Panc1 (cell line): ENCODE results near the gene PER3. TPM values are rescaled to one million over a fixed set of nuclear protein-coding genes. Genes with fewer than 3 reads are reported as not detected.

Experiments used
- ATAC-seq: fragments of 200-7000 bp; cut with Tn5 transposase; 2 replicates; pipeline ENCODE4 v1.9.1; 2020; ENCODE audit warnings: mild to moderate bottlenecking, moderate library complexity
- BruUV-seq: library from RNA; stranded (reverse); fragments of 400-500 nt; replicated peaks from 2 replicates; lab custom pipeline; 2021; lab: Mats Ljungman, UMichigan
- CTCF ChIA-PET: fragments of 300-600 bp; sonication (Branson Sonifier 250); formaldehyde crosslinking; loops from one replicate; lab custom pipeline; 2022; ENCODE audit warnings: antibody characterized with exemption; lab: Charles Lee
- POLR2A ChIA-PET: fragments of 300-600 bp; sonication (Branson Sonifier 250); formaldehyde crosslinking; loops from one replicate; lab custom pipeline; 2022; ENCODE audit warnings: antibody characterized with exemption; lab: Charles Lee
- DNase-seq: peaks from one replicate; pipeline ENCODE4 v3.0.0-alpha.2; 2010; ENCODE audit warnings: low read depth, low spot score
- H3K27ac ChIP-seq: 2 replicates; pipeline ENCODE4 v1.5.1; 2011; ENCODE audit warnings: mild to moderate bottlenecking, low read length, inconsistent platforms
- H3K27me3 ChIP-seq: fragments of 200-500 bp; sonication (Bioruptor generic); 2 replicates; pipeline ENCODE4 v1.6.0; 2014; ENCODE audit warnings: low read length, inconsistent platforms; ENCODE audit not compliant: control insufficient read depth, insufficient read depth
- H3K36me3 ChIP-seq: fragments of 200-500 bp; sonication (Bioruptor generic); 2 replicates; pipeline ENCODE4 v1.5.1; 2014; ENCODE audit warnings: inconsistent platforms, mild to moderate bottlenecking, low read length, moderate library complexity; ENCODE audit not compliant: control insufficient read depth, insufficient read depth
- H3K4me1 ChIP-seq: 2 replicates; pipeline ENCODE4 v1.5.1; 2011; ENCODE audit warnings: inconsistent platforms, mild to moderate bottlenecking, low read length, moderate library complexity; ENCODE audit not compliant: control insufficient read depth, insufficient read depth
- H3K4me3 ChIP-seq, 2 experiments: 2 replicates each; pipeline ENCODE4 v1.5.1; 2011 to 2012; ENCODE audit warnings: low read depth in 2 of 2, low read length in 2 of 2, mild to moderate bottlenecking in 2 of 2, inconsistent platforms in 1 of 2, moderate library complexity in 1 of 2
- H3K9me3 ChIP-seq: fragments of 200-500 bp; sonication (Bioruptor generic); 2 replicates; pipeline ENCODE4 v1.5.1; 2014; ENCODE audit warnings: low read depth, mild to moderate bottlenecking, inconsistent platforms, low read length, moderate library complexity; ENCODE audit not compliant: control insufficient read depth, insufficient read depth
- POLR2AphosphoS5 ChIP-seq: IDR thresholded peaks from 2 replicates; pipeline ENCODE4 v1.6.1; 2012; ENCODE audit warnings: mild to moderate bottlenecking, low read depth, low read length, moderate library complexity
- SIN3A ChIP-seq: IDR thresholded peaks from 2 replicates; pipeline ENCODE4 v1.6.1; 2012; ENCODE audit warnings: low read depth, mild to moderate bottlenecking, low read length, moderate library complexity, borderline replicate concordance; ENCODE audit not compliant: insufficient read depth
- TCF7L2 ChIP-seq: IDR thresholded peaks from 2 replicates; pipeline ENCODE4 v1.6.1; 2011; ENCODE audit warnings: mild to moderate bottlenecking, low read depth, low read length, inconsistent platforms
- in situ Hi-C: cut with HindIII; loops from 2 replicates; pipeline ENCODE4 v1.10.0; 2016; ENCODE audit warnings: low sequenced_read_pairs, low pct_unique_long_range_greater_than_20kb
- intact Hi-C: fragments of 100-400 bp; cut with micrococcal nuclease; formaldehyde crosslinking; loops from one replicate; pipeline ENCODE4 v1.10.0; 2022; ENCODE audit not compliant: unreplicated experiment
- total RNA-seq: library from RNA; stranded (reverse); gene quantifications from one replicate; pipeline ENCODE4 v1.2.1, GENCODE V29; 2021; ENCODE audit not compliant: unreplicated experiment
- TF ChIP-seq, protein P1 (sequence below): fragments of 450-650 bp; IDR thresholded peaks from 2 replicates; pipeline ENCODE4 v1.5.1; 2017; ENCODE audit warnings: mild to moderate bottlenecking
- TF ChIP-seq, protein P2 (sequence below), 2 experiments: IDR thresholded peaks; 2 replicates each; pipeline ENCODE4 v1.6.1; 2011 to 2012; ENCODE audit warnings: low read depth in 2 of 2, control low read depth in 1 of 2, low read length in 1 of 2, mild to moderate bottlenecking in 1 of 2, moderate library complexity in 1 of 2; ENCODE audit not compliant: insufficient read depth in 1 of 2

Gene PER3
- total RNA-seq, 1 experiment from 2014 or later: 17.0 TPM

DNA sequence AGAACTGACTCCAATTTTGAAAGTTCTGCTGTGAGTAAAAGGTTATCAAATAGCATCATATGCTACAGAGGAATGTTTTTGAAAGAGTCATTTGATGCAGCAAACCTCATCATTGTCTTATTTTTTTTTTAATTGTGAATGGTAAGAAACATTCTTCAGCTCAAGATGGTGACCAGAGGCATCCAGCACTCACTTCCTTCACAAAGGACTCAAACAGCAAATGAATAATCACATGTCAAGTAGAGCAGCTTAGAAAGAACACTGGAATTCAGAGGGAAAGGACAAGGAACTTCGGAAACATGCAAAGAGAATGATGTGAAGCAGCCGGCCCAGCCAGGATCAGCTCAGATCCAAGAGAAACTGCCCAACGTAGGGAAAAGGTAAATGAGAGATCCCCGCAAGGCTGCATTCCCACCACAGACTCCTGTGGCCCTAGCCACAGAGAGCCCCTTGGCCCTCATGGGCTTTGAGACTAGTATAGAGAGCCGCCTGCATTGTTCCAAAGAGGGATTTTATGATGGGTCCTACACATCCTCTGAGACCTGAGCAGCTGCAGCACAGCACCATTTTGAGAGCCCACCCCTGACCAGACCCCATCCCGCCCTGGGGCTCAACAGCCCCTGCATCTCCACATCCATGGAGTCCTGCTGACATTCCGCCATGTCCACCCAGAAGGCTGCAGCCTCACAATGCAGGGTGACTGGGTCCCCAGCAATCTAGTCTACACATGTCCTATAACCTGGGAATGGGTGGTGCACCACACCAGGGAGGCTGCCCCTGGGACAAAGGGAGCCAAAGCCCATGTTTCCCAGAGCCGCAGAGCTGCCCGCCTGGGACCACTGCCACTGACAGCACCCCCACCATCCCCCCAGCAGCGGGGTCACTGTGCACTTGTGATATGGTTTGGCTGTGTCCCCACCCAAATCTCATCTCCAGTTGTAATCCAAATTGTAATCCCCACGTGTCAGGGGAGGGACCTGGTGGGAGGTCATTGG is 90.0 kb downstream of the PER3 start:
- no TSS peak for BruUV-seq
- H3K27ac ChIP-seq: no peak overlapping the region
- CTCF ChIA-PET: no interaction called here
- no peaks in the 10 kb centered on the region for H3K4me1 ChIP-seq
- in situ Hi-C loops (no loop called here), intact Hi-C loops (no loop called here)
- DNase-seq (no peak), ATAC-seq (no peak)
- no peaks in the 10 kb centered on the region for H3K27me3 ChIP-seq
- POLR2A ChIA-PET: no interaction called here
- TF ChIP-seq, protein P1, sequence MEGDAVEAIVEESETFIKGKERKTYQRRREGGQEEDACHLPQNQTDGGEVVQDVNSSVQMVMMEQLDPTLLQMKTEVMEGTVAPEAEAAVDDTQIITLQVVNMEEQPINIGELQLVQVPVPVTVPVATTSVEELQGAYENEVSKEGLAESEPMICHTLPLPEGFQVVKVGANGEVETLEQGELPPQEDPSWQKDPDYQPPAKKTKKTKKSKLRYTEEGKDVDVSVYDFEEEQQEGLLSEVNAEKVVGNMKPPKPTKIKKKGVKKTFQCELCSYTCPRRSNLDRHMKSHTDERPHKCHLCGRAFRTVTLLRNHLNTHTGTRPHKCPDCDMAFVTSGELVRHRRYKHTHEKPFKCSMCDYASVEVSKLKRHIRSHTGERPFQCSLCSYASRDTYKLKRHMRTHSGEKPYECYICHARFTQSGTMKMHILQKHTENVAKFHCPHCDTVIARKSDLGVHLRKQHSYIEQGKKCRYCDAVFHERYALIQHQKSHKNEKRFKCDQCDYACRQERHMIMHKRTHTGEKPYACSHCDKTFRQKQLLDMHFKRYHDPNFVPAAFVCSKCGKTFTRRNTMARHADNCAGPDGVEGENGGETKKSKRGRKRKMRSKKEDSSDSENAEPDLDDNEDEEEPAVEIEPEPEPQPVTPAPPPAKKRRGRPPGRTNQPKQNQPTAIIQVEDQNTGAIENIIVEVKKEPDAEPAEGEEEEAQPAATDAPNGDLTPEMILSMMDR: no peak
- TF ChIP-seq, protein P2, sequence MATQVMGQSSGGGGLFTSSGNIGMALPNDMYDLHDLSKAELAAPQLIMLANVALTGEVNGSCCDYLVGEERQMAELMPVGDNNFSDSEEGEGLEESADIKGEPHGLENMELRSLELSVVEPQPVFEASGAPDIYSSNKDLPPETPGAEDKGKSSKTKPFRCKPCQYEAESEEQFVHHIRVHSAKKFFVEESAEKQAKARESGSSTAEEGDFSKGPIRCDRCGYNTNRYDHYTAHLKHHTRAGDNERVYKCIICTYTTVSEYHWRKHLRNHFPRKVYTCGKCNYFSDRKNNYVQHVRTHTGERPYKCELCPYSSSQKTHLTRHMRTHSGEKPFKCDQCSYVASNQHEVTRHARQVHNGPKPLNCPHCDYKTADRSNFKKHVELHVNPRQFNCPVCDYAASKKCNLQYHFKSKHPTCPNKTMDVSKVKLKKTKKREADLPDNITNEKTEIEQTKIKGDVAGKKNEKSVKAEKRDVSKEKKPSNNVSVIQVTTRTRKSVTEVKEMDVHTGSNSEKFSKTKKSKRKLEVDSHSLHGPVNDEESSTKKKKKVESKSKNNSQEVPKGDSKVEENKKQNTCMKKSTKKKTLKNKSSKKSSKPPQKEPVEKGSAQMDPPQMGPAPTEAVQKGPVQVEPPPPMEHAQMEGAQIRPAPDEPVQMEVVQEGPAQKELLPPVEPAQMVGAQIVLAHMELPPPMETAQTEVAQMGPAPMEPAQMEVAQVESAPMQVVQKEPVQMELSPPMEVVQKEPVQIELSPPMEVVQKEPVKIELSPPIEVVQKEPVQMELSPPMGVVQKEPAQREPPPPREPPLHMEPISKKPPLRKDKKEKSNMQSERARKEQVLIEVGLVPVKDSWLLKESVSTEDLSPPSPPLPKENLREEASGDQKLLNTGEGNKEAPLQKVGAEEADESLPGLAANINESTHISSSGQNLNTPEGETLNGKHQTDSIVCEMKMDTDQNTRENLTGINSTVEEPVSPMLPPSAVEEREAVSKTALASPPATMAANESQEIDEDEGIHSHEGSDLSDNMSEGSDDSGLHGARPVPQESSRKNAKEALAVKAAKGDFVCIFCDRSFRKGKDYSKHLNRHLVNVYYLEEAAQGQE (IDR thresholded peaks at IDR 0.05; ENCODE audit: insufficient read depth in 1 of 2, low read depth in 2 of 2, low read length in 1 of 2): no peak
- no peak for TF ChIP-seq SIN3A
- TF ChIP-seq POLR2AphosphoS5: no peak
- no peak for TF ChIP-seq TCF7L2
- no peak overlapping the region for H3K4me3 ChIP-seq
- H3K36me3 ChIP-seq: no peaks in the 10 kb centered on the region
- H3K9me3 ChIP-seq: 0 out of 2 replicates have a peak, but pooled peaks cover 3% of the 10 kb centered on the region

DNA sequence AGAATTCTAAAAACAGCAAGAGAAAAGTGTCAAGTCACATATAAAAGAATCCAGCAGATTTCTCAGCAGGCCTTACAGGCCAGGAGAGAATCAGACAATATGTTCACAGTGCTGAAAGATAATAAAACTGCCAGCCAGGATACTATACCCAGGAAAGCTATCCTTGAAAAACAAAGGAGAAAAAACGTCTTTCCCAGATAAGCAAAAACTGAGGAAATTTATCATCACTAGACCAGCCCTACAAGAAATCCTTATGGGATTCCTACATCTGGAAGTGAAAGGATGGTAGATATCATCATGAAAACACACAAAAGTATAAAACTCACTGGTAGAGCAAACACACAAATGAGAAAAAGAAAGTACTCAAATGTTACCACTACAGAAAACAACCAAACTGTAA is 93.9 kb downstream of the PER3 start:
- H3K36me3 ChIP-seq: no peaks in the 10 kb centered on the region
- no TSS peak for BruUV-seq
- H3K27ac ChIP-seq: no peak overlapping the region
- ATAC-seq: no peak
- H3K9me3 ChIP-seq: 0 out of 2 replicates have a peak, but pooled peaks cover 3% of the 10 kb centered on the region
- intact Hi-C loops (no loop called here), in situ Hi-C loops (no loop called here)
- DNase-seq: no peak
- POLR2A ChIA-PET: no interaction called here
- H3K4me3 ChIP-seq: no peak overlapping the region
- TF ChIP-seq POLR2AphosphoS5: no peak
- no peak for TF ChIP-seq SIN3A
- TF ChIP-seq, protein P2 (IDR thresholded peaks at IDR 0.05; ENCODE audit: insufficient read depth in 1 of 2, low read depth in 2 of 2, low read length in 1 of 2): no peak
- TF ChIP-seq, protein P1: no peak
- TF ChIP-seq TCF7L2: no peak
- CTCF ChIA-PET: interaction anchor here (0.5 kb wide), 1 partner anchor 34 kb away, joined by 3 read pairs; no protein-coding TSS in a partner anchor
- H3K4me1 ChIP-seq: no peaks in the 10 kb centered on the region
- H3K27me3 ChIP-seq: no peaks in the 10 kb centered on the region
